Subcutaneous adipose tissue (tissue), 4 donors: ENCODE data around the gene CLUH. TPM values are rescaled to one million over a fixed set of nuclear protein-coding genes. Genes with fewer than 3 reads are reported as not detected.

Source experiments
- CTCF ChIP-seq: fragments of 450-650 bp; IDR thresholded peaks from one replicate; pipeline ENCODE4 v1.5.1; 2016; ENCODE audit warnings: low read depth, mild to moderate bottlenecking, control low read depth, antibody characterized with exemption, moderate library complexity
- total RNA-seq, 4 donors: library from RNA; depleted of rRNA; stranded (reverse); fragments of >200 nt; gene quantifications; one replicate each; pipeline ENCODE4 v1.1.0, GENCODE V29; 2016

The CLUH gene
- total RNA-seq, 4 donors from 2014 or later: 34.7 to 112 (median 39.4) TPM

DNA sequence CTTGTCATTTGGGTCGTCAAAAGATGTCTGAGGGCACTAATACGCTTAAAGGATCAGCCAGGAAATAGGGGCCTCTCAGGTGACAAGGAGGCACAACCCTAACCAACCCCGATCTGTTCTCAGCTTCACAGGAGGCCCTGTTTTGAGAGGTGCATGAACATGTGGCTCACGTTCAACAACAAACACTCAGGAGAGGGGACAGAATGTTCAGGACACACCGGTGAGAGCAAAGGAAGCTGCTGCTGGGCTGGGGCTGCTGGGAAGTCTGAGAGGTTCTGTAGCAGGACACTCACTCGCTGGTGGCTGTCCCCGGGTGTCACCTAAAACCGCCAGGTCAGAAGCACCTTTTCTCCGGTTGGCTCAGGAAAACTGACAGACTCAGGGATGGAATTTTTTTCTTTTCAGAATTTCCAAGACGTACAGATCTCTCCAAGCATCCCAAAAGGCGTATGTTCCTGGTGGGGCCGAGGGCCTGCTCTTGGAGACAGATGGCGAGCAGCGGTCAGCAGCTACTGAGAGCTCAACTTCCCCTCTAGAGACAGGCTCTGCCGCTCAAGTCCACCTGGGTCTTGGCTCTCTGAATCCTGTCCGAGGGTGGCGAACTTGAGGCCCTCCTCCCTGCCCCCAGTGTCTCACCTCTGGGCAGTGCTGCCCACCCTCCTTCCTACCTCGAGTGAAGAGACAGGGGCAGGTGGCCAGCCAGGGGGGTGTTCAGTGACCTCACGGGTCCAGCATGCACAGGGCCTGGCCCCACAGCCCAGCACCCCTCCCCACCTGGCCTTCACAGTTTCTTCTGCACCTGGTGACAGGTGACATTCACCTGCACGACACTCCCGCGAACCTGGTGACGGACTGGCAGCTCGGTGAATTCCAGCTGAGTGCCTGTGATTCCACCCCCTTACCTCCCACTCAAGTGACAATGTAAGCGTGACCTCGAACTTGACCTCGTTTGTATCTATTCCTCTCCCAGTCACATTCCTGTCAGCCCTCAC is 22.9 kb downstream of the CLUH start:
- TF ChIP-seq CTCF: no peak

GRCh38 chr17:2687074-2687418 is 24.5 kb downstream of the CLUH start:
- no peak for TF ChIP-seq CTCF

GRCh38 chr17:2685696-2686095 is 25.9 kb downstream of the CLUH start:
- no peak for TF ChIP-seq CTCF

DNA sequence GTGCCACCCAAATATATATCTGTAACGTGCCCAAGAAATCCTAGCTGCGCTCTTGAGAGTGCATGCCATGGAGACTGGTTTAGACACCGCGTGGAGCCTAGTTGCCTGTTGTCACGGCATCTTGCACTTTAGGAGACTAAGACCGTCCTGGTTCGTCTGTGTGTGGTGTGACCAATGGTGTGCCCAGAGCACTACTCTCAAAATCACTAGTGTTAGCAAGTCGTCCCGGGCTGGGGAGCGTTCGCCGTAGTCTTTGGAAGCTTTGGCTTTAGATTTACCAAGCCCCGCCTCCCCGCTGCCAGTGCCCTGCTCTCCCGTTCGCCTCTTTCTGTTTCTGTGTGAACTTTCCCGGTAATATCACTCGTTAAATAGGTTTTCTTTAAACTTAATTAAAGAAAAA is 27.0 kb downstream of the CLUH start:
- TF ChIP-seq CTCF: no peak

- TF ChIP-seq CTCF: no peak
These were observed 27.7 kb downstream of the CLUH start for GRCh38 chr17:2683912-2684311.

DNA sequence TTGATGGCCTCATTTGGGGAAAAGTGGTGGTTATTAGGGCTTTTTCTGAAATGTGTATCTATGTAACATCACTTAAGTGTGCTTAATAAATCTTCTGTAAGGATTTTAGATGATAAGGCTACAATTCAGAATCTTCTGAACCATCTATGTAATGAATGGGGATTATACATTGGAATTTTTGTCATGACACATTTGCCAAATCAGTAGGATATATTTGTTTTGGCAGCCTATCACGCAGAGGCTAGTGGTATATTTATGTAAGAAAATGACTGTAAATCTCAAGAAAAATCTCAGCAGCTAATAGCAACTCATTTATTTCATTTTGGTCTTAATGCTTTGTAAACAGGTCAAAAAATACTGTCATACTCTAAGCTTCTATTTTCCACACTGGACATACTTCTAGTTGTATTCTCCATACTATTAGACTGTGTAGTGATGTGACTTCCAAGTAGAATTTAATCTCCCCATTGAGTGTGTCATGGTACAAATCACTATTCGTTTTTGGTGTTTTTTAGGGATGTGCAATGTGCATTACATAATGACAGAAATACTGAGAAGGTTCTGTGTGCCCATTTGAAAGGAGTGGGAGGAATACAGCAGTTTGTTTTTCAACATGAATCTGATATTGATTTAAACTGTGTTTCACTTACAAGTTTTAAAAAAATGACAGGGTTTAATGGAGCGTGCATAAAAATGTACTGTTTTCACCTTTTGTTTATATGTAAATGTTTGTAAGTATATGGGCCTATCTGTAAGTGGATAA is 29.2 kb downstream of the CLUH start:
- TF ChIP-seq CTCF: no peak

DNA sequence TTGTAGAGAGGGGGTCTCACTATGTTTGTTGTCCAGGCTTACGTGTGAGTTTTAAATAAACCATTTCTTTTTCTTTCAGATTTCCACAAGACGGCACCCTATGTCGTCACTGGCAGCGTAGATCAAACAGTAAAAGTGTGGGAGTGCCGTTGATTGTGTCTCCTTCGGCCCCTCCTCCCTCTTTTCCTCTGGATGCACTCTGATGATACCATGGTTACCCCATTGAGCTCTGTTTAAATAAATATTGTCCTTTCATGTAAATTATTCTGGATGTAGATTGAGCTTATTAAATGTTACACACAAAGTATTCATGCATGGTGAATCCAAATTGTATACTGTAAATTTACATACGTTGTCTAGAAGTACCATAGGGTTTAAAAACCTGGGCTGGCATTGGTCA is 29.9 kb downstream of the CLUH start:
- no peak for TF ChIP-seq CTCF
